HG03457 (cell line): ENCODE measurements around the gene SFXN5.
"Not testable (repeated sequence)": the region's sequence is repeated elsewhere in the genome, so short reads cannot be mapped to it uniquely, and the experiment has no call there.

ENCODE experiments used
- ATAC-seq: cut with Tn5 transposase; IDR thresholded peaks from one replicate; pipeline ENCODE4 v1.9.1; 2021; ENCODE audit warnings: moderate number of reproducible peaks; ENCODE audit not compliant: unreplicated experiment

The SFXN5 gene

GRCh38 chr2:73078457-73079411 is 7.2 kb upstream of the SFXN5 start:
- ATAC-seq: no peak

GRCh38 chr2:73077424-73077795 is 5.9 kb upstream of the SFXN5 start:
- ATAC-seq: no peak

DNA sequence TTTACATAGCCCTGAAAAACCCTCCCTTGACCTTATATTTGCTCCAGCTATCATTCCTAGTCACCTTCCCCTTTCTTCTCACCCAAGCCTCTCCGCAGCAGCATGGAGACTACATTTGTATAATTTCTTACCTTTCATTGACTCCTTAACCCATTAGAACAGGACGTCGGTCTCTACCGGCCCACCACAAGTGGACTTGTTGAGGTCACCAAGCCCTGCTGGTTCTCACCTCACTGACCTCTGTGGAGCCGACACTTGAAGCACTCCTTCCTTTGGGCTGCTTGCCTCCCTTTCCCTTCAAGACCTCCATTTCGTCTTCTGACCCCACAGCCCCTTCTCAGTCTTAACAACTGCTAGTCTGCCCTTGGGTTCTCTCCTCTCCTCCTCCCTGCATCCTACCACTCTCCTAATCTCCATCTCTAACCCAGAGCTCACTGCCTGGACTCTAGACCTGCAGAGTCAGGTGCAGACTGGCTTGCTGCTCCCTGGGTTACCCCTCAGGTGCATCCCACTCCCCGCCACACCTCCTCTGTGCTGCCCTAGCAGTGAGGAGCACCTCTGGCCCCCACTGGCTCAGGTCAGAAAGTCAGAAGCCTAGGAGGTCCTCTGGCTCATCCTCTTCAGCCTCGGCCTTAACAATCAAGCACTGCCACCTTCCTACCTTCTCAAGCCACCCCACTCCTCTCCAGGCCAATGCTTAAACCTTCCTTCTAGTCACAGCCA is 5.3 kb upstream of the SFXN5 start:
- no peak for ATAC-seq

- no peak for ATAC-seq
Observed at GRCh38 chr2:73075477-73076373, 4.2 kb upstream of the SFXN5 start.

DNA sequence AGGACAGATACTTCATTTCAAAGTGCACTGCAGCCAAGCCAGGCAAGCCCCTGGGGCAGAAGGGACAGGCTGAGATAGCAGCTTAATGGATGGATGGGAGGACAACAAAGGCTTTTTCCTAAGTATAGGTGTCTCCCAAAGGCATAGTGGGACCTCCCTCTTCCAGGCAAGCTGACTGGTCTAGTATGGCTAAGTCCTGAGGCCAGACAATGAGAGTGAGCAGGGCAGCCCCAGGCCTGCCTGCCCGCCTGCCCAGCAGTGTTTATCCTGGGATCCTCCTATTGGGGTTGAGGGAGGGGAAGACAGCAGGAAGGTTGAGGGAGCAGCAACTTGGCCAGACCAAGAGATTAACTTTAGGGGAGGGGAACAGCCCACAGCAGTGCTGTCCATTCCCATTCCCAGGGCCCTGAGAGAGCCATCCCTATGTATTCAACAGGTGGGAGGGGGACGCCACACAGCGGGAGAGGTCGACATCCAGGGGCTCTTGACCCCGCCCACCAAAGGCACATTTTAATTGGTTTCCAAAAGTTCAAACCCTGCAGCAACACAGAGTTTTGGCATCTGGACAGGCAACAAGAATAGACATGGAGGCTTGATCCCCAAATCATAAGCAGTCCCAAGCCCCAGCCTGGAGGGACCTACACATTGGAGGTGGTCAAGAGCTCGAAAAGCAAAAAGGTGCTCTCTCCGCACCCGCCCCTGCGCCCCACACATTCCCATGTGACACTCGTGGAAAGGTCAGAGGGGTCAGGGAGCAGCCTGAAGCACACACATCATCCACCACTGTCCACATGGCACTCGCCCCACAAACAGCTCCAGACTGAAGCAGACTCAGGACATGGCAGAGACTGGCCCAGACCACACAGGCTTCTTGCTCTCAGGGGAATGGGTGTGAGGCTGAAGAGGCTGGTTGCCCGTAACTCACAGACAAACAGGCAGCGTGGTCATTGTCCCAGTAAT is 2.9 kb upstream of the SFXN5 start:
- ATAC-seq: no peak

DNA sequence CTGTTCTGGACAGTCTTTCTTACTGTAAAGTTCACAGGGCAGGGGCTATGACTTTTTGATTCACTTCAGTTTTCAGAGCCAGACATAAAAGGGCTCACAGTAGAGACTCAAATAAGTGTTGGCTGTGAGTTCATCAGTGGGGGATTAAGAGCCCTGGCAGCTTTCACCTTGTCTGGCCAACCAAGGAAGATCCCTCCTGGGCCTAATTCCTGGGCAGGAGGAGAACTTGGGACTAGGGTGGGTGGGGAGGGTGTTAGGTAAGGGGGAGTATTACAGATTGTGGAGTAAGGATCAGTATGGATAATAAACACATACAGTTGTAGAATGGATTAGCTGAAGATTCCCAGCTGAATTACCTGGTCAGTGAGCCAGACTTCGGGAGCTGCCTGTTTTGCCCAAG is 904 bp upstream of the SFXN5 start:
- no peak for ATAC-seq

GRCh38 chr2:73072129-73072395 is 550 bp upstream of the SFXN5 start:
- ATAC-seq: no peak

GRCh38 chr2:73070643-73071359 is 711 bp downstream of the SFXN5 start:
- peak; percentile 12 for ATAC-seq

- ATAC-seq: no peak
Observed at GRCh38 chr2:73069855-73070642, 1.5 kb downstream of the SFXN5 start.

DNA sequence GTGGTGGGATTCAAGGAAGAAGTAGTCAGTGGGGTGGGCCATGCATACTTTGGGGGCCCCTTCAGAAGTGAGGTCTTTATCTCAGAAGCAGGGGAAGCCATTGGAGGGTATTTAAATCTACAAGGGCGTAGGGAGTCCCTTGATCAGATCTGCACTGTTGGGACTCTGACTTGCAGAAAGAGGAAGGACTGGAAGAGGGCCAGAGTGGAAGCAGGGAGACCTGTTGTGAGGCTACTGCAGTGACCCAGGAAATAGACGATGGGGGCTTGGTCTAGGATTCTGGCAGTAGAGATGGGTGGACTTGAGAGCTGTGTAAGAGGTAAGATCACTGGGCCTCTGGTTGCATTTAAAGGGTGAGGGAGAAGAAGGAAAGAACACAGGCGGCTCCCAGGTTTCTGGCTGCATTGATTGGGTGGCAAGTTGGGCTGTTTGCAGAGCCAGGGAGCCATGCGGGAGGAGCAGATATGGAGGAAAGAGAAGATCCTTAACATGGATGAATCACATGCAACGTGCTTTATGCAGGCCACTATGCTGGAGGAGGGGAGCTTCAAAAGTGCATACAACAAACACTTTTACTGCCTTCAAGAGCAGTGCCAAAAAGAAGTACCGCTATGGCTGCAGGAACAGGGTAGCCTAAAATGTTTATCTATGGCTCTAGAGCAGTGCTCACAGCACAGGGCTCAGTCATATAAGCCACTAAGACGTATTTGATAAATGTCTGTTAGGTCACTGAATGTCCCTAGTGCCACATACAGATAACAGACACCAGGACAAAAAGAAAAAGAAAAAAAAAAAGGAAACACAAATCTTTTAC is 2.3 kb downstream of the SFXN5 start:
- no peak for ATAC-seq

DNA sequence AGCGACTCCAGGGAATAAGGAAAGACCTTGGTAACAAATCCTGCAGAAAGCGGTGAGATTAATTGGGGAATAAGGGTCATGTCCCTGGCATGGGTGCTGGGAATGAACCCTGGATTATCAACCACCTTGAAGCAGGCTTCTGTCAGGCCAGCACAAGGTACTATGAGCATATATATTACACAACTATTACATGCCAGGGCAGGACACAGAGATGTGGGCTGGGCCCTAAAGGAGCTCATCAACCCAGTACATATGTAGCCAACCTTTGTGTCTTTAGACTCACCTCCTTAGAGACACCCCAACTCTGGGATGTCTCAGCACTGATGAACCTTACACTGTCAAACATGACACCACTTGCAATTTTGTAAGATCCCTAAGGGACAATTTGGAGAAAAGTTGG is 3.4 kb downstream of the SFXN5 start:
- ATAC-seq: no peak

- ATAC-seq: no peak
Observed at GRCh38 chr2:73067043-73067442, 4.5 kb downstream of the SFXN5 start.

- ATAC-seq: not testable (repeated sequence)
Observed at GRCh38 chr2:73065070-73065469, 6.4 kb downstream of the SFXN5 start.

DNA sequence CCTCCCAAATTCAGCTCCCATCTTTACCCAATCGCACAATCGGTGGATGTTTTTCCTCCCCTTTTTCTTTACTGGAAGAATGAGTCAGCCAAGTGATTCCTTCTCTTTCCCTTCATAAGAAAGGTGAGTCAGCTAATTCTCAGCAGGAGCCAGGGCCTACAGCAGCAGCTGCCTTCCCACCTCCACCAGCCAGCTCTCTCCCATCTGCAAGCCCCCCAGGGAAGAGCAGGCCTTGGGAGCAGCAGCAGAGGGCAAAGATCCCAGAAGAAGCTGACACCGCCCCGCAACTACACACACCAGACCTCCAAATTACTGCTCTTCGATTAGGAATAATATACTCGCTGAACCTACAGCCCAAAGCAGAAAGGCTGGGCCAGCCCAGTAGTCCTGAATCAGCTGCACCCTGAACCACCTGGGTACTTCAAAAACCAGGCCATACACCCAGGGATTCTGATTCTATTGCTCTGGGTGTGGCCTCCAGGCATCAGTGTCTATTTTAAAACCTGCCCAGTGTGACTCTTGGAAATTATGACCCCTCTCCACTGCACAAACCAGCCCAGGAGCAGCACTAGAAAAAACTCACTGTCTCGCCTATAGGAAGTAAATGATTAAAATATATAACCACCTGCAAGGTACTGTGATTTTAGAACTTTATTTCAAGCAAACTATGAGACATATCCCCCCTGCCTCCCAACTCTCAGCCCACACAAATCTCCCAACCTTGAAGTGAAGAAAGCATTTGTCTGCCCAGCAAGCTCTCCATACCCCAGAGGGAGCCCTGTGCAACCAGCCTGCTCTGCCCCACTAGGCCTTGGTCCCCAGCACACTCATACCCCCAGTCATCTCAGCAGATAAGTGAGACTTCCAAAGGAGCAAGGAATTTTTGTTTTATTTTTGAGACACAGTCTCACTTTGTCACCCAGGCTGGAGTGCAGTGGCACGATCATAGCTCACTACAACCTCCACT is 7.3 kb downstream of the SFXN5 start:
- no peak for ATAC-seq

DNA sequence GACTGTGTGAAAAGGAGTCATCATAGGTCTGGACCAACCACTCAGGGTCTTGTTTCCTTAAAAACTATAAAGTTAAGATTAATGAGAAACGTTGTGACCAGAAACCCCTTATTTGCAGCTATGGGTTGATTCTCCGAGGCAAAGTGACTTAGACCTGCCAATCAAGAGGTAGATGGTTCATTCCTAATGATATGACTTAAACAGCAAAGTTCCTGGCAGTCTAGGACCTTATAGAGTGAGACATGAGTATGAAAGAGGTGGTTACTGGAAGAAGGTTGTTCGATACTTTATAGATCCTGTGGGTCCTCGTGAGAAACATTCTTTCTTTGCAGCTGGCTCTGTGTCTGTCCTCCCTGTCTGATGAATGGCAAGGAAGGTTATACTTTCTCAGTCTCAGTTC is 8.0 kb downstream of the SFXN5 start:
- ATAC-seq: no peak

DNA sequence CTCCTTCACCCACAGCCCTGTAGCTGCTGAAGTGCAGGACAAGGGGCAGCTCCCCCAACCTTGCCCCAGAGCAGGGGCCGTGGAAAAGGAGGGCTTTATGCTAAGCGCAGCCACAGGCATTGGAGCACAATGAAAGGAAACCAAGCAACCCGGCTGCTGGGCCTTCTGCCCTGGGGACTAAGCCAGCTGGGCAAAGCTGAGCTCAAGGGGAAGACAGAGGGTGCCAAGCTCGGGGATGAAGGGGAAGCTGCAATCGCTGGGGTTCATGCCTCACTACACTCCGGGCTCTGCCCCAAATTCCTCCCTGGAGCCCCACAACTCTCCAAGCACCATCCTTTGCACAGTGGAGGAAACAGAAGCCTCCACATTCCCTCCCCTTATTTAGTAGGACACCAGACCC is 12.4 kb downstream of the SFXN5 start:
- no peak for ATAC-seq

GRCh38 chr2:73054980-73055379 is 16.5 kb downstream of the SFXN5 start:
- ATAC-seq: no peak
